H1 (cell line): ENCODE data around the gene MGAT5B. TPM values are rescaled to one million over a fixed set of nuclear protein-coding genes. Genes with fewer than 3 reads are reported as not detected.
A peak's percentile ranks its signal among the peaks of the same experiment; 100 is the strongest.

Experiments used
- CTCF ChIA-PET: fragments of 300-600 bp; sonication (Branson Sonifier 250); formaldehyde crosslinking; loops from one replicate; lab custom pipeline; 2021; ENCODE audit not compliant: partially characterized antibody; lab: Charles Lee
- POLR2A ChIA-PET: fragments of 300-600 bp; sonication (Branson Sonifier 250); formaldehyde crosslinking; loops from one replicate; lab custom pipeline; 2021; ENCODE audit warnings: inconsistent platforms; ENCODE audit not compliant: partially characterized antibody; lab: Charles Lee
- DNase-seq, 2 experiments: peaks; one replicate each; pipeline versions ENCODE4 v3.0.0 to v3.0.0-alpha.2; 2010 to 2022; ENCODE audit warnings: low spot score in 2 of 2, low read depth in 1 of 2, mixed read lengths in 1 of 2
- FAIRE-seq: peaks from 2 replicates; lab custom pipeline; 2011; peaks lifted over from hg19 to GRCh38; lab: Jason Lieb, UNC
- H2AFZ ChIP-seq: 2 replicates; pipeline ENCODE4 v1.8.1; 2012; ENCODE audit warnings: low read length, inconsistent platforms
- H2AK5ac ChIP-seq: 2 replicates; pipeline ENCODE4 v1.6.1; 2013; ENCODE audit warnings: low read depth, low read length
- H2BK120ac ChIP-seq: replicated peaks from 2 replicates; pipeline ENCODE3; 2013; ENCODE audit warnings: low read depth, low read length, inconsistent platforms
- H2BK12ac ChIP-seq: 2 replicates; pipeline ENCODE4 v1.6.1; 2013; ENCODE audit warnings: low read depth, low read length
- H2BK15ac ChIP-seq: 2 replicates; pipeline ENCODE4 v1.6.1; 2013; ENCODE audit warnings: low read length
- H2BK20ac ChIP-seq: 2 replicates; pipeline ENCODE4 v1.6.1; 2013; ENCODE audit warnings: low read length
- H2BK5ac ChIP-seq: 2 replicates; pipeline ENCODE4 v1.6.1; 2013; ENCODE audit warnings: low read depth, low read length
- H3K14ac ChIP-seq: 2 replicates; pipeline ENCODE4 v1.6.1; 2013; ENCODE audit warnings: inconsistent platforms; ENCODE audit not compliant: insufficient read length
- H3K18ac ChIP-seq: 2 replicates; pipeline ENCODE4 v1.6.1; 2013; ENCODE audit warnings: low read length; ENCODE audit errors: extremely low read depth
- H3K23ac ChIP-seq: 2 replicates; pipeline ENCODE4 v1.6.1; 2013; ENCODE audit warnings: inconsistent platforms; ENCODE audit not compliant: insufficient read length
- H3K23me2 ChIP-seq: 2 replicates; pipeline ENCODE4 v1.6.1; 2013; ENCODE audit warnings: low read depth, low read length
- H3K27ac ChIP-seq: 2 replicates; pipeline ENCODE4 v1.6.1; 2011; ENCODE audit warnings: low read depth, low read length, inconsistent platforms
- H3K27me3 ChIP-seq, 4 experiments: replicated peaks in 1 of 4; 1 replicate in 1 of 4; 2 replicates in 3 of 4; pipeline versions ENCODE4 v1.6.1 to v1.8.1; 2011 to 2013; ENCODE audit warnings: low read length in 3 of 4, mild to moderate bottlenecking in 3 of 4, inconsistent platforms in 2 of 4, mixed read lengths in 2 of 4, moderate library complexity in 1 of 4; ENCODE audit not compliant: control insufficient read depth in 3 of 4, insufficient read depth in 3 of 4; ENCODE audit errors: extremely low read depth in 1 of 4
- H3K36me3 ChIP-seq, 4 experiments: 2 replicates each; pipeline versions ENCODE4 v1.6.1 to v1.8.1; 2011 to 2013; ENCODE audit warnings: mild to moderate bottlenecking in 4 of 4, low read length in 3 of 4, moderate library complexity in 2 of 4, control low read depth in 1 of 4, inconsistent platforms in 1 of 4; ENCODE audit not compliant: insufficient read depth in 4 of 4, control insufficient read depth in 2 of 4
- H3K4ac ChIP-seq: replicated peaks from 2 replicates; pipeline ENCODE3; 2013; ENCODE audit warnings: low read length, low read depth, mixed read lengths, inconsistent platforms; ENCODE audit not compliant: insufficient read length
- H3K4me1 ChIP-seq, 4 experiments: replicated peaks in 1 of 4; 1 replicate in 1 of 4; 2 replicates in 3 of 4; pipeline versions ENCODE4 v1.6.1 to v1.8.1; 2011 to 2013; ENCODE audit warnings: low read length in 3 of 4, inconsistent platforms in 2 of 4, mixed read lengths in 1 of 4; ENCODE audit not compliant: insufficient read depth in 4 of 4, control insufficient read depth in 3 of 4
- H3K4me2 ChIP-seq, 2 experiments: 2 replicates each; pipeline versions ENCODE4 v1.6.1 to v1.8.1; 2011 to 2013; ENCODE audit warnings: low read depth in 2 of 2, low read length in 2 of 2, control low read depth in 1 of 2, inconsistent platforms in 1 of 2, mild to moderate bottlenecking in 1 of 2; ENCODE audit not compliant: insufficient read depth in 1 of 2
- H3K4me3 ChIP-seq, 4 experiments: fragments of 200-600, 300-600 bp in 1 of 4; sonication (generic), shearing (Covaris generic), sonication (Bioruptor Twin) in 1 of 4; 2 replicates each; pipeline versions ENCODE4 v1.5.1 to v1.8.1; 2011 to 2016; ENCODE audit warnings: low read length in 4 of 4, low read depth in 3 of 4, control low read depth in 2 of 4, inconsistent platforms in 2 of 4, mild to moderate bottlenecking in 2 of 4, mixed read lengths in 1 of 4, moderate library complexity in 1 of 4; ENCODE audit not compliant: insufficient read depth in 2 of 4; ENCODE audit errors: extremely low read depth in 1 of 4
- H3K56ac ChIP-seq: replicated peaks from 2 replicates; pipeline ENCODE3; 2013; ENCODE audit warnings: low read depth, mild to moderate bottlenecking, mixed read lengths, low read length, inconsistent platforms; ENCODE audit not compliant: insufficient read length
- H3K79me1 ChIP-seq: 2 replicates; pipeline ENCODE4 v1.6.1; 2013; ENCODE audit warnings: low read depth, low read length, control low read depth
- H3K79me2 ChIP-seq, 2 experiments: 2 replicates each; pipeline versions ENCODE4 v1.6.1 to v1.8.1; 2012 to 2013; ENCODE audit warnings: low read length in 2 of 2, mild to moderate bottlenecking in 2 of 2, inconsistent platforms in 1 of 2; ENCODE audit not compliant: insufficient read depth in 2 of 2, control insufficient read depth in 1 of 2
- H3K9ac ChIP-seq, 4 experiments: replicated peaks in 1 of 4; 1 replicate in 1 of 4; 2 replicates in 3 of 4; pipeline versions ENCODE4 v1.6.1 to v1.8.1; 2011 to 2013; ENCODE audit warnings: low read depth in 3 of 4, low read length in 3 of 4, control low read depth in 2 of 4, mild to moderate bottlenecking in 2 of 4, moderate library complexity in 2 of 4, inconsistent platforms in 1 of 4; ENCODE audit errors: extremely low read depth in 1 of 4
- H3K9me3 ChIP-seq, 2 experiments: 2 replicates each; pipeline versions ENCODE4 v1.6.1 to v1.8.1; 2012 to 2013; ENCODE audit warnings: mild to moderate bottlenecking in 2 of 2, moderate library complexity in 2 of 2, control low read depth in 1 of 2, inconsistent platforms in 1 of 2, low read depth in 1 of 2, low read length in 1 of 2, mixed read lengths in 1 of 2; ENCODE audit not compliant: insufficient read depth in 2 of 2
- H4K20me1 ChIP-seq, 2 experiments: replicated peaks in 1 of 2; 2 replicates each; pipeline versions ENCODE3 to v1.8.1; 2011 to 2013; ENCODE audit warnings: inconsistent platforms in 2 of 2, low read length in 2 of 2, mild to moderate bottlenecking in 1 of 2; ENCODE audit not compliant: insufficient read depth in 2 of 2, control insufficient read depth in 1 of 2
- H4K5ac ChIP-seq: 2 replicates; pipeline ENCODE4 v1.6.1; 2013; ENCODE audit warnings: low read length, low read depth, mixed read lengths, inconsistent platforms; ENCODE audit not compliant: insufficient read length
- H4K8ac ChIP-seq: 2 replicates; pipeline ENCODE4 v1.8.0; 2013; ENCODE audit warnings: mild to moderate bottlenecking, moderate library complexity, low read length, inconsistent platforms; ENCODE audit not compliant: insufficient read depth; ENCODE audit errors: extremely low read depth
- H4K91ac ChIP-seq: replicated peaks from 2 replicates; pipeline ENCODE3; 2013; ENCODE audit warnings: low read length, mixed read lengths, inconsistent platforms; ENCODE audit not compliant: insufficient read length
- ASH2L ChIP-seq: fragments of 200-600, 300-600 bp; sonication (generic); IDR thresholded peaks from one replicate; pipeline ENCODE4 v1.7.1; 2017; ENCODE audit warnings: low read length
- BACH1 ChIP-seq: IDR thresholded peaks from 2 replicates; pipeline ENCODE4 v1.6.1; 2012; ENCODE audit warnings: low read length, improper control_type of control experiment
- BCL11A ChIP-seq, 2 experiments: IDR thresholded peaks; one replicate each; pipeline ENCODE4 v1.6.1; 2011; ENCODE audit warnings: low read depth in 2 of 2, low read length in 2 of 2, mild to moderate bottlenecking in 2 of 2
- CHD1 ChIP-seq: IDR thresholded peaks from 2 replicates; pipeline ENCODE4 v1.6.1; 2012; ENCODE audit warnings: low read depth, low read length, improper control_type of control experiment
- CHD2 ChIP-seq: IDR thresholded peaks from 2 replicates; pipeline ENCODE4 v1.6.1; 2012; ENCODE audit warnings: low read length, improper control_type of control experiment
- FOSL1 ChIP-seq: IDR thresholded peaks from 2 replicates; pipeline ENCODE4 v1.6.1; 2011; ENCODE audit warnings: mild to moderate bottlenecking, low read depth, low read length, moderate library complexity; ENCODE audit not compliant: insufficient read depth
- HDAC2 ChIP-seq, 2 experiments: fragments of 300-600 bp in 1 of 2; sonication (generic) in 1 of 2; IDR thresholded peaks; 2 replicates each; pipeline ENCODE4 v1.6.1; 2011 to 2012; ENCODE audit warnings: low read depth in 2 of 2, low read length in 2 of 2, mild to moderate bottlenecking in 2 of 2, moderate library complexity in 2 of 2, borderline replicate concordance in 1 of 2, inconsistent platforms in 1 of 2
- PHF8 ChIP-seq: fragments of 200-600 bp; sonication (generic); conservative IDR thresholded peaks from 2 replicates; pipeline ENCODE4 v1.7.1; 2012; ENCODE audit warnings: low read depth, mild to moderate bottlenecking, inconsistent platforms, low read length, moderate library complexity
- SP1 ChIP-seq: IDR thresholded peaks from 2 replicates; pipeline ENCODE4 v1.6.1; 2011; ENCODE audit warnings: low read depth, low read length
- SP4 ChIP-seq: IDR thresholded peaks from 2 replicates; pipeline ENCODE4 v1.6.1; 2012; ENCODE audit warnings: low read length, inconsistent platforms
- TEAD4 ChIP-seq: IDR thresholded peaks from 2 replicates; pipeline ENCODE4 v1.6.1; 2012; ENCODE audit warnings: low read depth, low read length, inconsistent platforms, mixed read lengths
- WGBS, 2 experiments: shearing (Covaris generic) in 1 of 2; methylation state at CpG; one replicate each; pipeline versions ENCODE4 v1.1.6 to v1.1.7; 2013 to 2015; ENCODE audit warnings: low lambda C conversion rate in 2 of 2, mixed read lengths in 2 of 2, inconsistent platforms in 1 of 2, low coverage in 1 of 2, missing lambda C conversion rate in 1 of 2; ENCODE audit not compliant: insufficient replicate concordance in 2 of 2, insufficient coverage in 1 of 2, insufficient read length in 1 of 2; ENCODE audit errors: extremely low coverage in 1 of 2, missing lambda C conversion rate in 1 of 2; 5-methylcytosine and 5-hydroxymethylcytosine counted together
- polyA plus RNA-seq, 7 experiments: library from polyadenylated mRNA; depleted of rRNA in 3 of 7; stranded (reverse) in 5 of 7; unstranded in 2 of 7; fragments of >200 nt in 5 of 7; fragments of 200-250 nt in 2 of 7; gene quantifications; 1 replicate in 5 of 7; 2 replicates in 1 of 7; 4 replicates in 1 of 7; pipeline versions ENCODE4 v1.2.1 to v1.2.3, GENCODE V29; 2011 to 2013; ENCODE audit warnings: missing spikeins in 2 of 7, mixed read lengths in 2 of 7
- total RNA-seq: library from RNA; stranded (reverse); fragmentation: NEBNext Ultra II Directional; extraction: Animal tissue kit (Norgen Biotek cat#: 25700); gene quantifications from 2 replicates; pipeline ENCODE4 v1.2.1, GENCODE V29; 2021

Gene MGAT5B
- total and polyA plus RNA-seq, 2 of the 8 experiments (the other 6 are each of a cell fraction or from before 2014, with no cell fraction given), result 7.9 to 8.2 TPM

- no peak overlapping the region for H3K4me3 ChIP-seq
- H3K56ac ChIP-seq, result no peak overlapping the region
- no peak overlapping the region for H2AFZ ChIP-seq
- H3K36me3 ChIP-seq, result no peaks in the 10 kb centered on the region
- CTCF ChIA-PET, result interaction anchor here (0.8 to 4.6 kb wide), 5 partner anchors 12 to 147 kb away, joined by 3 to 26 read pairs (median 3); partner anchors contain the start of gene MGAT5B
- FAIRE-seq (no peak), DNase-seq (no peak)
- H2BK120ac ChIP-seq, result no peak overlapping the region
- H2BK20ac ChIP-seq, result no peak overlapping the region
- no peaks in the 10 kb centered on the region for H3K79me1 ChIP-seq
- H2BK5ac ChIP-seq, result no peak overlapping the region
- H3K18ac ChIP-seq, result no peak overlapping the region
- no peak overlapping the region for H3K14ac ChIP-seq
- no peaks in the 10 kb centered on the region for H3K79me2 ChIP-seq
- H3K4ac ChIP-seq, result no peak overlapping the region
- no peaks in the 10 kb centered on the region for H3K9me3 ChIP-seq
- H2AK5ac ChIP-seq, result no peak overlapping the region
- POLR2A ChIA-PET, result no interaction called here
- no peak overlapping the region for H3K9ac ChIP-seq
- no peaks in the 10 kb centered on the region for H3K23me2 ChIP-seq
- H2BK15ac ChIP-seq, result no peak overlapping the region
- no peak overlapping the region for H3K23ac ChIP-seq
- no peak overlapping the region for H2BK12ac ChIP-seq
- 95% methylated on average over 12 of the region's 14 CpGs; no CpG with 5 or more reads in 1 of the 2 experiments for WGBS, 2 experiments
- H4K20me1 ChIP-seq, result no peaks in the 10 kb centered on the region
- no peaks in the 10 kb centered on the region for H3K4me1 ChIP-seq
- no peak overlapping the region for H3K4me2 ChIP-seq
- 0 out of 2 replicates have a peak overlapping the region, but pooled peaks have one; percentile 35 for H4K8ac ChIP-seq
- H3K27me3 ChIP-seq, result no peaks in the 10 kb centered on the region; a peak in 1 of 7 replicates
- TF ChIP-seq BACH1 (no peak), TEAD4 (no peak), SP4 (no peak), PHF8 (no peak), SP1 (no peak), FOSL1 (no peak), CHD1 (no peak), CHD2 (no peak), HDAC2 (IDR thresholded peaks at IDR 0.05; ENCODE audit: borderline replicate concordance in 1 of 2, low read depth in 2 of 2, low read length in 2 of 2) (no peak), ASH2L (no peak), BCL11A (IDR thresholded peaks at IDR 0.05; ENCODE audit: low read depth in 2 of 2, low read length in 2 of 2) (no peak)
- no peak overlapping the region for H3K27ac ChIP-seq
- no peak overlapping the region for H4K5ac ChIP-seq
- peak overlapping the region; percentile 54 for H4K91ac ChIP-seq
These were observed 40.5 kb upstream of the MGAT5B start for GRCh38 chr17:76827736-76828135.
